Sigmoid colon (tissue), 7 donors: ENCODE results near the gene BSG. TPM values are rescaled to one million over a fixed set of nuclear protein-coding genes. Genes with fewer than 3 reads are reported as not detected.
A peak's percentile ranks its signal among the peaks of the same experiment; 100 is the strongest.

ENCODE experiments used
- DNase-seq: peaks from one replicate; pipeline ENCODE4 v3.0.0-alpha.2; 2019
- H3K27ac ChIP-seq, 4 donors: fragments of 200-600 bp; sonication (generic); one replicate each; pipeline ENCODE4 v1.5.1; 2016 to 2019; ENCODE audit warnings: mild to moderate bottlenecking in 1 of 4
- H3K27me3 ChIP-seq, 3 donors: fragments of 200-600 bp; sonication (generic); one replicate each; pipeline ENCODE4 v1.5.1; 2019; ENCODE audit warnings: mild to moderate bottlenecking in 1 of 3
- H3K36me3 ChIP-seq, 4 donors: fragments of 200-600 bp; sonication (generic); one replicate each; pipeline ENCODE4 v1.5.1; 2016 to 2019
- H3K4me1 ChIP-seq, 4 donors: fragments of 200-600 bp; sonication (generic); one replicate each; pipeline ENCODE4 v1.5.1; 2017 to 2019
- H3K4me3 ChIP-seq, 4 donors: fragments of 200-600 bp; sonication (generic); one replicate each; pipeline ENCODE4 v1.5.1; 2017 to 2019; ENCODE audit warnings: mild to moderate bottlenecking in 2 of 4, moderate library complexity in 1 of 4
- H3K9me3 ChIP-seq, 4 donors: fragments of 200-600 bp in 3 of 4; sonication (generic) in 3 of 4; one replicate each; pipeline versions ENCODE4 v1.5.1 to v1.6.1; 2013 to 2019
- CTCF ChIP-seq, 4 experiments: fragments of 450-650 bp in 3 of 4; fragments of 200-600 bp in 1 of 4; IDR thresholded peaks; one replicate each; pipeline ENCODE4 v1.5.1; 2016 to 2019; ENCODE audit warnings: antibody characterized with exemption in 4 of 4, mild to moderate bottlenecking in 3 of 4, moderate library complexity in 2 of 4
- EP300 ChIP-seq, 4 donors: sonication (generic); formaldehyde crosslinking; IDR thresholded peaks; one replicate each; pipeline ENCODE4 v1.6.1; 2017; ENCODE audit warnings: antibody characterized with exemption in 4 of 4
- POLR2A ChIP-seq, 2 donors: fragments of 450-650 bp; IDR thresholded peaks; one replicate each; pipeline ENCODE4 v1.6.1; 2016; ENCODE audit warnings: antibody characterized with exemption in 2 of 2, mild to moderate bottlenecking in 2 of 2, moderate library complexity in 2 of 2
- POLR2AphosphoS5 ChIP-seq, 4 donors: sonication (generic); formaldehyde crosslinking; IDR thresholded peaks; one replicate each; pipeline ENCODE4 v1.6.1; 2017; ENCODE audit warnings: antibody characterized with exemption in 4 of 4
- WGBS, 2 donors: extraction: QIAGEN DNeasy Blood & Tissue Kit; methylation state at CpG; one replicate each; pipeline ENCODE4 v1.1.7; 2013; 5-methylcytosine and 5-hydroxymethylcytosine counted together
- intact Hi-C: fragments of 100-400 bp; cut with DNase I; formaldehyde crosslinking; loops from one replicate; pipeline ENCODE4 v1.15.1; 2023
- polyA plus RNA-seq, 3 donors: library from polyadenylated mRNA; stranded (reverse); fragments of 200-250 nt; gene quantifications; one replicate each; pipeline ENCODE4 v1.2.3, GENCODE V29; 2013
- total RNA-seq, 4 donors: library from RNA; depleted of rRNA; stranded (reverse); fragments of >200 nt; gene quantifications; one replicate each; pipeline ENCODE4 v1.1.0, GENCODE V29; 2016
- donor health status: healthy with polysubstance abuse.
- donor health status: Bipolar disorder and iron deficiency.
- donor health status: healthy.

BSG gene
- total and polyA plus RNA-seq, 7 donors: 218 to 715 (median 475) TPM

- Histone ChIP-seq H3K27me3 (peaks cover 0 to 5% (median 0%) of the 10 kb centered on the region in 3 donors), H3K27ac (no peak overlapping the region), H3K4me3 (no peak overlapping the region), H3K4me1 (peaks cover 0 to 21% (median 18%) of the 10 kb centered on the region in 4 donors), H3K36me3 (no peaks in the 10 kb centered on the region), H3K9me3 (no peaks in the 10 kb centered on the region)
- intact Hi-C loops: no loop called here
- no peak for DNase-seq
- 52 to 87% methylated on average over 14 of the region's 14 CpGs for WGBS, 2 donors
- no peak for TF ChIP-seq CTCF (IDR thresholded peaks at IDR 0.05)
- TF ChIP-seq EP300 (IDR thresholded peaks at IDR 0.05): no peak
- no peak for TF ChIP-seq POLR2AphosphoS5 (IDR thresholded peaks at IDR 0.05)
- TF ChIP-seq POLR2A (IDR thresholded peaks at IDR 0.05): no peak
Measured at GRCh38 chr19:555474-555808, 17.0 kb upstream of the BSG start.

- no peak for DNase-seq
- intact Hi-C loops: no loop called here
Measured at GRCh38 chr19:556611-557382, 15.6 kb upstream of the BSG start.

GRCh38 chr19:558770-559439 lies 13.5 kb upstream of the BSG start:
- H3K4me1 ChIP-seq: peaks cover 0 to 17% (median 12%) of the 10 kb centered on the region in 4 donors
- peak overlapping the region in 3 of 4 donors; percentile 3 to 62 (median 52) for H3K27ac ChIP-seq
- 53 to 54% methylated on average over 21 of the region's 21 CpGs for WGBS, 2 donors
- no peak overlapping the region for H3K4me3 ChIP-seq
- no peaks in the 10 kb centered on the region for H3K27me3 ChIP-seq
- TF ChIP-seq POLR2AphosphoS5 (IDR thresholded peaks at IDR 0.05) (peak in 2 of 4 donors; percentile 15 to 37), CTCF (IDR thresholded peaks at IDR 0.05) (no peak)
- no peak for DNase-seq
- H3K36me3 ChIP-seq: no peaks in the 10 kb centered on the region
- intact Hi-C loops: no loop called here
- H3K9me3 ChIP-seq: no peaks in the 10 kb centered on the region

More at GRCh38 chr19:556611-557382, 15.6 kb upstream of the BSG start:
- 64 to 84% methylated on average over 31 of the region's 31 CpGs for WGBS, 2 donors
- H3K36me3 ChIP-seq: no peaks in the 10 kb centered on the region
- peaks cover 0 to 17% (median 12%) of the 10 kb centered on the region in 4 donors for H3K4me1 ChIP-seq
- H3K27ac ChIP-seq: no peak overlapping the region
- H3K4me3 ChIP-seq: no peak overlapping the region
- TF ChIP-seq POLR2AphosphoS5 (IDR thresholded peaks at IDR 0.05): no peak
- no peak for TF ChIP-seq CTCF (IDR thresholded peaks at IDR 0.05)
- no peak for TF ChIP-seq EP300 (IDR thresholded peaks at IDR 0.05)
- TF ChIP-seq POLR2A (IDR thresholded peaks at IDR 0.05): no peak
- no peaks in the 10 kb centered on the region for H3K9me3 ChIP-seq
- no peaks in the 10 kb centered on the region for H3K27me3 ChIP-seq

- no peaks in the 10 kb centered on the region for H3K27me3 ChIP-seq
- intact Hi-C loops: no loop called here
- peaks cover 0 to 17% (median 12%) of the 10 kb centered on the region in 4 donors for H3K4me1 ChIP-seq
- TF ChIP-seq CTCF (IDR thresholded peaks at IDR 0.05) (no peak), POLR2A (IDR thresholded peaks at IDR 0.05) (no peak), POLR2AphosphoS5 (IDR thresholded peaks at IDR 0.05) (no peak), EP300 (IDR thresholded peaks at IDR 0.05) (no peak)
- no peak overlapping the region for H3K27ac ChIP-seq
- WGBS, 2 donors: 68 to 78% methylated on average over 12 of the region's 12 CpGs
- H3K4me3 ChIP-seq: no peak overlapping the region
- DNase-seq: no peak
- no peaks in the 10 kb centered on the region for H3K36me3 ChIP-seq
- no peaks in the 10 kb centered on the region for H3K9me3 ChIP-seq
Measured at GRCh38 chr19:560121-560520, 12.3 kb upstream of the BSG start.
